Posterior cingulate gyrus (tissue), 11 donors: Measurements from ENCODE around the gene SMYD1.
A peak's percentile ranks its signal among the peaks of the same experiment; 100 is the strongest.

Experiments used
- DNase-seq, 10 donors: peaks; one replicate each; pipeline versions ENCODE4 v3.0.0 to v3.0.0-alpha.2; 2020 to 2021; ENCODE audit warnings: mixed read lengths in 3 of 10
- intact Hi-C: fragments of 100-400 bp; cut with DNase I; formaldehyde crosslinking; loops from one replicate; pipeline ENCODE4 v1.15.1; 2023

SMYD1 gene

DNA sequence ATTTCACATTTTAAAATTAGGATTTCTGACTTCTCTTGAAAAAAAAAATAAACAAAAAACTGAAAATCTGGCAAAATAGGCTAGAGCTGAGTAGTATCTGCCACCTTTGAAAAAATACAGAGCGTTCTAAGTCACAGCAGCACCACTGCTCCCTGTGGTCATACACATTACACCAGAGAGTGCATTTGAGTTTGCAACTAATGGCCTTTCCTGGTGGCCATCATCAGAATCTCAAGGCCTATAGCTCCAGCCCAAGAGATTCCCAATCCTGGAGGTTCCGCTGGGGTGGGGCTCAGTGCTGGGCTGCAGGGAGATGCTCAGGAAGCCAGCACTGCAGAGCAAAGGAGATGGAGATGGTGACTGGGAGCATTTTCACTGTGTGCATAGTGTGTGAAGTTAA is 17.5 kb downstream of the SMYD1 start:
- DNase-seq = no peak
- intact Hi-C loops = no loop called here

DNA sequence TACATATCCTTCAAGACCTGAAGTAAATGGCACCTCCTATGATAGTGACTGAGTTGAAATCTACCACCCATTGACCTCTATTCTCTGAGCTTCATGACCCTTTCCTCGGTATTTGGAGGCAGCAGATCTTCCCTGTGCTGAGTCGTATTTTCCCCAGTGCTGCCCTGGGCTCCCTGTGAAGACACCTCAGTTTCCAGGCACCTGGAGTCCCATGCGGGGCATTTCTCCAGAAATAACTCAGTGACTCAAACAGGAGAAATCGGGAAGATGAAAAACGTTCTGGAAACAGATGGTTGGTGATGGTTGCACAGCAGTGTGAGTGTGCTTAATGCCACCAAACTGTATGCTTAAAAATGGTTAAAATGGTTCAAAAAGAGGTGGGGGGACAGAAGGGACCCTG is 18.0 kb downstream of the SMYD1 start:
- intact Hi-C loops = no loop called here
- no peak for DNase-seq

DNA sequence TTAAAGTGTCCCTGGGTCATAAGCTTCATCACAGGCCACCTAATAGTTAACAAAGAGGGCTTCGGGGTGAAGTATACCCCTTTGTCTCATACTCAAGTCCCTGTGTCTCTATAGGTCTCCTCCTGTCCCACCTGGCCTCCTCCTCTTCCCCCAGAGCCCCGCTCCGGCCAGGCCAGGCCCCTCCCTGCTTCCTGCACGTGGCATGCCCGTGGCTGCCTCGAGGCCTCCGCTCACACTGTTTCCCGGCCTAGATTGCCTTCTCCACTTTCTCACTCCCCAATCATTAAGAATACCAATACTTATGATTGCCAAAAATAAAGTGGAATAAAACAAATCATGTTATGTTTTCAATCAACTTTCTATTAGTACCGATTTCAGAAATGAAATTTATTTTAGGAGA is 18.8 kb downstream of the SMYD1 start:
- DNase-seq = no peak
- intact Hi-C loops = no loop called here

DNA sequence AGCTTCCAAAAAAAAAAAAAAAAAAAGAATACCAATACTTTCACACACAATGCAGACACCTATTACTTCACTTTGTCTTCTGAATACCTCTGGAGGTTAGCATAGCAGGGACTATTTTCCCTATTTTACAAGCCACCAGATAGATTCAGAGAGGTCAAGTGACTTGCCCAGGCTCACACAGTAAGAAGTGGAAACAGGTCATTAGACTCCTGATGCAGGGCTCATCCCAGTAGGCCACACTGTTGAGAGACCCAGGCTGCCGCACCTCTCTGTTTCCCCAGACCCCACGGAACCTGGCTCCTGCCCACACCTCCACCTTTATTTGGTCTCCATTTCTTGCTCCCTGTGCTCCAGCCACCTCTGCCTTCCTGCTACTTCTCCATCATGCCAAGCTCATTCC is 19.4 kb downstream of the SMYD1 start:
- intact Hi-C loops = no loop called here
- DNase-seq = no peak

DNA sequence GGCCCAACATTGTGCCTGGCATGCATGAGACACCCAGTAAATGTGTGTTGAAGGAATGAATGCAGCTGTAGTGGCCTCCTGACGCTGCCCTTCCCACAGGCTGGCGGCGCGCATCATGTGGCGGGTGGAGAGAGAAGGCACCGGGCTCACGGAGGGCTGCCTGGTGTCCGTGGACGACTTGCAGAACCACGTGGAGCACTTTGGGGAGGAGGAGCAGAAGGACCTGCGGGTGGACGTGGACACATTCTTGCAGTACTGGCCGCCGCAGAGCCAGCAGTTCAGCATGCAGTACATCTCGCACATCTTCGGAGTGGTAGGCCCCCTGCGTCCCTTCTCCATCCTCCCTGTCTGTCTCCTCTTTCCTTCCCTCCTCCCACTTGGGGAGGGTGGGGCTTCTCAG is 20.1 kb downstream of the SMYD1 start:
- intact Hi-C loops = no loop called here
- DNase-seq = no peak

DNA sequence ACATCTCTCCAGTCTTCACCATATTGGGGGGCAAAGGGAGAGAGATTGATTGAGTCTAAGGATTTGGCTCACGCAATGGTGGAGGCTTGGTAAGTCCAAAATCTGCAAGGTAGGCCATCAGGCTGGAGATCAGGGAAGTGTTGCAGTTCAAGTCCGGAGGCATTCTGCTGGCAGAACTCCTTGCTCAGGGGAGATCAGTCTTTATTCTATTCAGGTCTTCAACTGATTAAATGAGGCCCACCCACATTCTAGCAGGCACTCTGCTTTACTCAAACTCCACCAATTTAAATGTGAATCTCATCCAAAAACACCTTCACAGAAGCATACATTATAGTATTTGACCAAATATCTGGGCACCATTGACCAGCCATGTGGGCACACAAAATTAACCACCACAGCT is 21.4 kb downstream of the SMYD1 start:
- no peak for DNase-seq
- intact Hi-C loops = no loop called here

DNA sequence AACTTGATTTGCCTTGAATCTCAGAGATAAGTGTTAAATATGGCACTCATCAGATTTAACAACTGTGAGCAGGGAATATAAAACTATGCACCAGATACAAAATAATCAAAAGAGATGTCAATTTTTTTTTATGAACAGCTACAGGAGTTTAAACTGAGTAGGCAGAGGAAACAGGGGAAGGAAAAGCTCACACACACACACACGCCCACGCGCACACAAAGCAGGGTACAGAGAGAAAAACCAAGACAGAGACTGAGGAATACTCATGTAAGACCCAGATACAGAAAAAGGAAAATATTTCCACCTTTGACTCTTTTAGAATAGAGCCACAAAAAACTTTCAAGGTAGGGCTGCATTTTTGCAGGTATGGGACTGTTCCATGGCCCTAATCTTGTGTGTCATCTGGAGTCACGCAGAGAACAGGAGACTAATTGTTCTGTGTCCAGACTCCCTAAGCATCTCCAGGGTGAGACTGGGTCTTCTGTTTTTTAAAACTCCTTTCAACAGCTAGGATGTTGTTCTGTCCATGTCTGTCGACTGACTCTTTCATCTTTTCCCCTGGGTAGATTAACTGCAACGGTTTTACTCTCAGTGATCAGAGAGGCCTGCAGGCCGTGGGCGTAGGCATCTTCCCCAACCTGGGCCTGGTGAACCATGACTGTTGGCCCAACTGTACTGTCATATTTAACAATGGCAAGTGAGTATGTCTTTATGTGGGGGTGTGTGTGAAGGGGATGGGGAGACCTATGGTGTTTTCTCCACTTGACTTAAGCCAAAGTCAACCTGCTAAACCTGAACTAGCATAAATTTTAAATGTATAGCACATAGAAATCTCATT is 23.0 kb downstream of the SMYD1 start:
- intact Hi-C loops = no loop called here
- DNase-seq = peak in 7 of 10 donors; percentile 20 to 91 (median 67)

DNA sequence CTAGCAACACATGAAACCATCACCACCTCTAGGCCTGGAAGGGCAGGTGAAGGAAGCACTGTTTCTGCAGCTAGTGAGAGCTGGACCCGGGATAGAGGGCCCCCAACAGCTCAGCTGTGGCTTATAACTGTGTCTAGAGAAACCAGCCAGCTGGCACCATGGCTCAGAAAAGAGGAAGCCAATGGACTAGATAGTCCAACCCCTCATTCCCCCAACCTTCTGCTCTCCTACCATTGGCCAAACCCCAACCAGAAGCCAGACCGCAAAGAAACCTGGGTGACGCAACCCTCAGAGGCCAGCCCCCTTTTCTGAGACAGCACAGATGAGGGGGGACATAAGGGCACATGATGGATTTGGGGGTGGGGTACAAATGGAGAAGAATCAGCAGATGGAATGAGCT is 24.3 kb downstream of the SMYD1 start:
- DNase-seq = no peak
- intact Hi-C loops = no loop called here

DNA sequence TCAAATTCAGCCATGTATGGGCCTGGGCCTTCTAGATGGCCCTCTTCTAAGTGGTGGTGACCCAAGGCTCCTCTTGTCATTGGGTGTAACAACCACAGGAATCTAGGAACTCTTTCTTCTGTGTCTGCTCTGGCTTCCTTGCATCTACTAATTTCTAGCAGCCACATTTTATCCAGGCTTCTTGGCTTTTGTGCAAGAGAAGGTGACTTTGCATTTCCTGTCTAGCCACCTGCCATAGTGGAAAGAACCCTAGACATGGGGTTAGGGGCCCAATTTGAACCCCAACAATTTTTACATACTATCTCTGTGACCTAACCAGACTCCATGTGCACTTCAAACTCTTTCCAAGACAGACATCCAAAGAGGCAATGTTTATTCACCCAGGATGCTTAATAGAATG is 25.1 kb downstream of the SMYD1 start:
- no peak for DNase-seq
- intact Hi-C loops = no loop called here

DNA sequence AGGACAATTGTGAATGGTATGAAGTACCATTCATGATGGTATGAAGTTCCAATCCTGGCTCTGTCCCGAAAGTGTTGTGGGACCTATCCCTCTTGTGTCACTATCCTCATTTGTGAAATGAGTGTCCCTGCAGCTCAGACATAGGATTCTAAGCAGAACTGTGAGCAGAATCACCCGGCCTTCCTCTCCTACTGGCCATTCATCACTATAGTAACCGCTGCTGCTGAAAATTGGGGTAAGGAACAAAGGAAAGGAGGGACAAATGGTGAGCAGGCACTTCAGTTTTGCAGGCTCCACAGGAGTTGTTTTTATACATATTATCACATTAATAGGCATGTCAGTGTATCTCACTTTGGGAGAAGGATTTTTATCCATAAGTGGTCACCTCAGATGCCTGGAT is 27.4 kb downstream of the SMYD1 start:
- intact Hi-C loops = no loop called here
- no peak for DNase-seq

DNA sequence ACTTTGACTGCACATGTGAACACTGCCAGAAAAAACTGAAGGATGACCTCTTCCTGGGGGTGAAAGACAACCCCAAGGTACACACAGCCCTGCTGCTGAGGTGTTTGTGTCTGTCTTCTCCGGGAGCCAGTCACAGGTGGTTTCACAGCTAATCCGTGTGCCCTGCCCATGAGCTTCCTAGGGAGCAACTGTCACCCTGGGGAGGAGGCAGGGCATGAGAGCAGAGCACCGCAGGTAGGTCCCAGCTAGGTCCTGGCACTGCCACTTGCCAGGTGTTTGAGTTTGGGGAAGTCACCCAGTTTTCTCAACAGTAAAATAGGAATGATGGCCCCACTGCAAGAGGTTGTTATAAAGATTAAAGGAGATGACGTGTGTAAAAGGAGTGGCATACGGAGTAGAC is 29.1 kb downstream of the SMYD1 start:
- intact Hi-C loops = no loop called here
- no peak for DNase-seq

DNA sequence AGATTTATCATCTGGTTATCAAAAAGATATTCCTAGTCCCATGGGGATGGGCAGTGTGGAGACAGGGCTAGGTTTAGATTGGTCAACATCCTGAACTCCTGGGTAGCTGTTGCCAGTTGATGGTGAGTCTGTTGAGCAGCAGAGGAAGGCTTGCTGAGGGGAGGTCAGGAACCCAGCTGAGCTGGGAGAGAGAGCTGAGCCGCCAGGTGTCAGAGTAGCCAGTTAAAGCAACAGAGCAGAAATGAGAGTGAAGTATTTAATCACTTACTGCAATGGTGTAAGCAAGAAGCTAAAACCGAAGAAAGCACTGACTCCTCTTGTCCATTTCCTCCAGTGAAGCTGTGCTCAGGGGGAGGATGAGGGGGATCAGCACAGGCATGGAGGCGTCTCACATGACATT is 29.6 kb downstream of the SMYD1 start:
- DNase-seq = no peak
- intact Hi-C loops = no loop called here

DNA sequence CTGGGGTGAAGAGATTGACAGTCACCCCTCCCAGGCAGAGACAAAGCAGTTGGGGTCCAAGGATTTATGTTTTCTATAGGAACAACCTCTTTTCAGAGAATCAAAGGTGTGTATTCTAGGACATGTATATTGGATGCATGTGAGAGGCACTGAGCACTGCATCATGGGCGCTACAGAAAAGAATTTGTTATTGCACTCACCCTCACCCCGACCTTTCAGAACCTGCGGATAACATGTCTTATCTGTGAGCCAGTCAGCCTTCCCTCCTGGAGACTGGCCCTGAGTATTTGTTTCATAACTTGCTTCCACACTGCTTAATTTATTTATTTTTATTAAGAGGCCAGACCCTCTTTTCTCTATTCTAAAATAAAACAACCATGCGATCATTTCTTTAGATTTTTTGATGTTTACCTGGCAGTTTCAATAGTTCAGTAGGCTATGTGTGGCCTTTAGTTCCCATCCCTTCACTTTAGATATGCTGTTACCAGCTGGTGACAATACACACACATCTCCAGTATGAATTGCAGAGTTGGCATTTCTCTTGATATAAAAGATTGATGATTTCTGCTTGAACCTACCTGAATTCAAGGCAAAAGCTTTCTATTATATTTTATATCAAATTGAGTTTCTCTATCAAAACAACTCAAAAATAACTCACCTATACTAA is 30.4 kb downstream of the SMYD1 start:
- no peak for DNase-seq
- intact Hi-C loops = no loop called here

DNA sequence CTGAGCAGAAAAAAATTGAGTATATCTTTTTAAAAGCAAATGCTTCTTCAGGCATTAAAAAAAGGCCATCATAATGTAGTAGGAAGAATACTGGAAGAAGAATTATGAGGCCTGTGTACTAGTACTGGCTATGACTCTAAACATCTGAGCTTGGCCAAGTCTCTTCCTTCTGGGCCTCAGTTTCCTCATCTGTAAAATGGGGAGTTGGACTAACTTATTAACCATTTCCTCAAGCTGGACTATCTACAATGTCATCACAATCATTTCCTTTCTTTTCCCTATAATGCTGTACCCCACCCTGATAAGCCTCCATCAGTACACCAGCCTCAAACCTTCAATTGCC is 30.9 kb downstream of the SMYD1 start:
- intact Hi-C loops = no loop called here
- no peak for DNase-seq

DNA sequence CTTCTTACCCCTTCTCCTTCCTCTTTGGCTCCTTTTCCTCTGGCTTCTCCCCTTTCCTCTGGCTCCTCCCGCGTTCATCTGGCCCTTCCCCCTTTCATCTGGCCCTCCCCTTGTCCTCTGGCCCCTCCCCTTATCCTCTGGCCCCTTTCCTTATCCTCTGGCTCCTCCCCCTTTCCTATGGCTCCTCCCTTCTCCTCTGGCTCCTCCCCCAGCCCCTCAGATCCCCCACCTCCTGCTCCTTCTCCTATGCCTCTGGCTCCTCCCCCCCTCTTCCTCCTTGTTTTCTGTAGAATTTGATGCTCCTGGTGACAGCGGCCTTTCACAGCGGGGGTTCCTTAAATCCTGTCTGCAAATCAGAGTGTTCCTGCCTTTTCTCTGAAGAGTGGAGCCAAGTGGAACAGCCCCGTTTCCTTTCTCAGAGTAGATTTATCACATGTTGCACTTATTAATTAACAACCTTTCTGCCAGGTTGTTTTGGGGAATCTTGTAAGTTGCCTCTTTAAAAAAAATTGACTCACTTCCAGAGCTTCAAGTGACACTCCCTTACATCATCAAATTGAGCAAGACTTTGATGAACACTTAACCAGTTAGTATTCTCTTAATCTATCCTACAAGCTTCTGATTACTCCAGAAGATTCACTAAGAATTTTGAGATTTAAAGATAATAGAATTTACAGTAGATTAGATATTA is 32.3 kb downstream of the SMYD1 start:
- intact Hi-C loops = no loop called here
- no peak for DNase-seq

DNA sequence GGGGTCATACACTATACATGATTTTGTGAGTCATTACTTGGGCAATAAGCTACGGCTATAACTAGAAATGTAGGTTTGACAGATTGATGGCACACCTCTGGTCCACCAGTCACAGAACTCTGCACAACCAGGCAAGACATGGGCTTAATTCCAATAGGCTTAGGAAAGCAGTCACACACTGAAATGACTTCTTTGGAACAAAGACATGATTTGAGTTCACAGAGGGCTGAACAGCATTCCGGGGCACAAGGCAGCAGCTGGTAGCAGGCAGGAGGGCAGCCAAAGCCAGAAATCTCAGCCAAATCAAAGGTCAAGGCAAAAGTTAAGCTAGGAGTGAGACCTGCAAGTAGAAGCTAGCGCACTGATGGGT is 32.8 kb downstream of the SMYD1 start:
- intact Hi-C loops = no loop called here
- DNase-seq = no peak

DNA sequence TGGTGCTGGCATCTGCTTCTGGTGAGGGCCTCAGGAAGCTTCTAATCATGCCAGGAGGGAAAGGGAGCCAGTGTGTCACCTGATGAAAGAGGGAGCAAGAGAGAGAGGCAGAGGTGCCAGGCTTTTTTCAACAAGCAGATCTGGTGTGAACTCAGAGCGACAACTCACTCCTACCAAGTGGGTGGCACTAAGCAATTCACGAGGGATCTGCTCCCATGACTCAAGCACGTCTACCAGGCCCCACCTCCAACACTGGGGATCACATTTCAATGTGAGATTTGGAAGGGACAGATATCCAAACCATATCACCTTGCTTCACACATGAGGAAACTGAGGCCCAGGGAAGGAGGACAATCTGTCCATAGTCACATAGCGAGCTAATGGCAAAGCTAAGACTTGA is 41.2 kb downstream of the SMYD1 start:
- intact Hi-C loops = no loop called here
- no peak for DNase-seq

DNA sequence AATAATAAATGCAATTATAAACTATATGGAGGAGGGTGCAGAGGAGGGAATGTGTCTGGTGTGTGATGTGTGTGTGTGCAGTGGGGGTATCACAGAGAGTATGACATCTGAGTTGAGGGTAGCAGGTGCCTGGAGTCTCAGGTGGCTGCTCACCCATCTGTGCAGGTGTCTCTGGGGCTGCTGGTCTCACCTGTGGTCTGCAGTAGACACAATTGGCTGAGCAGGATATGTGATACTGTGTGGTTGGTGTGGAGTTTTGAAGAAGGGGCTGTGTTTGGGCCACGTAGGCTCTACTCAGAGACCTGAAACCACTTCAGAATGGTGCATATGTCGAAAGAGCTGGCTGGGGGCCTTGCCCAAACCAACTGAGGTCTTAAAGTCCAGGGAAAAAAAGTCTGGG is 43.2 kb downstream of the SMYD1 start:
- intact Hi-C loops = no loop called here
- no peak for DNase-seq

DNA sequence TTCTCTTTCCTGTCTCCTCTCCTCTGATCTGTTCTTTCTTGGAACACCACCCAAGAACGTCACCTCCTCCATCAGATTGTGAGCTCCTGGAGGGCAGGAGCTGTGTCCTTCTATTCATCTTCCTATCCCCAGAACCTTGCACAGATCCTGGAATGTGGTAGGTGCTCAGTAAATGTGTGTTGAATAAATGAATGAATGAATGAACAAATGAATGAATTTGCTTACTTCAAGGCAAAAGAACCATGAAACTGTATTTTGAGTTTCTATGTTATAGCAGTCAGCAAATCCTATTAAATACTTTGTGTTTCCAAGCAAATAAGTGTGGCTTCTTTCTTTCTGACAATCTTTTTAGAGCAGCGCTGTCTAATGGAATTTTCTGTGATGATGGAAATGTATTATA is 45.4 kb downstream of the SMYD1 start:
- intact Hi-C loops = no loop called here
- DNase-seq = no peak

DNA sequence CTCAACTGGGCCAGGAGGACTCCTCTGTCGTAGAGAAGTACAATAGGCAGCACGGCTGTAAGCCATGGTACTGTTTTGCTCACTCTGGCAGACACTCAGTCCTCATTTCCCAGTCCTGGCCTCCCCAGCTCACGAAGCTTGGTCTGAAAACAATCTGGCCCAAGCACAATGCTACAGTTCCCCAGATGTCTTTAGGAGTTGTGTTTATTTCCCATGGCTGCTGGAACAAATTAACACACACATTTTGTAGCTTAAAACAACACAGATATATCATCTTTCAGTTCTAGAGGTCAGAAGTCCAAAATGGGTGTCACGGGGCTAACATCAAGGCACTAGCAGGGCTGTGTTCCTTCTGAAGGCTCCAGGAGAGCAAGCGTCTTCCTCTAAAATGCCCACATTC is 47.3 kb downstream of the SMYD1 start:
- DNase-seq = no peak
- intact Hi-C loops = no loop called here

DNA sequence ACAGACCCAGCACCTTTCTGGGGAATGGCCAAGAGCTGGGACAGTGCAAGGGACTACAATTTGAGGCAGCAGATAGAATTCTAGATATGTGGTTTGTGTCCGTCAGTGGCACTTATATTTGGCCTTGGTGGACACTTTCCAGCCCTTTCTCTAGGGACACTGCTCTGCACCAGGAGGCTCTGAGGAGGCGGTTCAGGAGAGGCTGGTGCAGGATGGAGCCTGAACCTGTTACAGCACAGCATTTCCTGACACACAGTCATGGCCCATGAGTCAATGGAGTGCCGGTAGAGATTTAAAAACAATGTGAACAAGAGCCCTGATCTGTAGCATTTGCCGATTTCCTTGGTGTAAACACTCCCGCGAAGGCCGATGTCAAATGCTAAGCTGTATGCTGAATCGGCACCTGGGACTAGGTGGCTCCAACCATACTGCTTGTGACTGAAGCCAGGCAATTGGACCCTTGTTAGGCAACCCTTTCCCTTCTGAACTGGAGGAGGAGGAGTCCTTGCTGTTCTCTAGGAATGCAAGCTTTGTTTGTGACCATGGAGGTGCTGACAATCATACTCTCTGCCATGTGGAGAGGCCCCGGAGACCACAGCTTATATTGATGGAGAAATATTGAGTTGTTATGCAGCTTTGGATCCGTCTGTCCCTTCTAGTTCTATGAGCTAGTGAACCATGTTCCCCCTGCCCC is 48.3 kb downstream of the SMYD1 start:
- intact Hi-C loops = no loop called here
- no peak for DNase-seq
